ENCODE results near the gene ACADM. TPM values are rescaled to one million over a fixed set of nuclear protein-coding genes. Genes with fewer than 3 reads are reported as not detected.
"Not testable (repeated sequence)": the region's sequence is repeated elsewhere in the genome, so short reads cannot be mapped to it uniquely, and the experiment has no call there.

The ACADM gene
- total RNA-seq, 2 experiments from 2014 or later, result 3.5 to 4.7 TPM

GRCh38 chr1:75808921-75809320 lies 84.4 kb downstream of the ACADM start:
- DNase-seq (no peak), ATAC-seq (ENCODE audit: poor library complexity) (no peak)
- TF ChIP-seq CTCF (IDR thresholded peaks at IDR 0.05), result no peak
- Histone ChIP-seq H3K4me3 (ENCODE audit: low read length) (no peak overlapping the region), H3K36me3 (ENCODE audit: insufficient read depth, low read length) (no peaks in the 10 kb centered on the region), H3K27me3 (ENCODE audit: control insufficient read depth in 1 of 2, insufficient read depth in 2 of 2, low read length in 2 of 2) (peaks cover 0 to 4% of the 10 kb centered on the region in 2 experiments), H3K9me3 (ENCODE audit: control insufficient read depth in 1 of 2, insufficient read depth in 1 of 2, low read length in 2 of 2) (no peaks in the 10 kb centered on the region), H3K4me1 (ENCODE audit: insufficient read depth, low read length) (no peaks in the 10 kb centered on the region), H3K27ac (ENCODE audit: low read depth in 1 of 2, low read length in 2 of 2) (no peak overlapping the region)
- Mint-ChIP-seq H3K4me3 (no peak overlapping the region), H3K9me3 (no peaks in the 10 kb centered on the region), H3K4me1 (ENCODE audit: low read depth) (no peaks in the 10 kb centered on the region), H3K27me3 (no peaks in the 10 kb centered on the region), H3K27ac (no peak overlapping the region), H3K36me3 (ENCODE audit: low read depth) (no peaks in the 10 kb centered on the region)
- CTCF ChIA-PET, result no interaction called here
- intact Hi-C loops (cut with DNase I, micrococcal nuclease), result no loop called here
- POLR2A ChIA-PET, result no interaction called here

GRCh38 chr1:75810113-75810512 lies 85.6 kb downstream of the ACADM start:
- H3K9me3 ChIP-seq (ENCODE audit: control insufficient read depth in 1 of 2, insufficient read depth in 1 of 2, low read length in 2 of 2); H3K9me3 Mint-ChIP-seq; H3K27ac Mint-ChIP-seq; CTCF ChIA-PET; H3K27ac ChIP-seq (ENCODE audit: low read depth in 1 of 2, low read length in 2 of 2); H3K27me3 Mint-ChIP-seq; H3K36me3 ChIP-seq (ENCODE audit: insufficient read depth, low read length); H3K4me1 Mint-ChIP-seq (ENCODE audit: low read depth); H3K27me3 ChIP-seq (ENCODE audit: control insufficient read depth in 1 of 2, insufficient read depth in 2 of 2, low read length in 2 of 2); H3K4me1 ChIP-seq (ENCODE audit: insufficient read depth, low read length); DNase-seq; ATAC-seq (ENCODE audit: poor library complexity); H3K4me3 Mint-ChIP-seq; intact Hi-C loops (cut with DNase I, micrococcal nuclease); H3K36me3 Mint-ChIP-seq (ENCODE audit: low read depth); POLR2A ChIA-PET; H3K4me3 ChIP-seq (ENCODE audit: low read length): not testable (repeated sequence)

DNA sequence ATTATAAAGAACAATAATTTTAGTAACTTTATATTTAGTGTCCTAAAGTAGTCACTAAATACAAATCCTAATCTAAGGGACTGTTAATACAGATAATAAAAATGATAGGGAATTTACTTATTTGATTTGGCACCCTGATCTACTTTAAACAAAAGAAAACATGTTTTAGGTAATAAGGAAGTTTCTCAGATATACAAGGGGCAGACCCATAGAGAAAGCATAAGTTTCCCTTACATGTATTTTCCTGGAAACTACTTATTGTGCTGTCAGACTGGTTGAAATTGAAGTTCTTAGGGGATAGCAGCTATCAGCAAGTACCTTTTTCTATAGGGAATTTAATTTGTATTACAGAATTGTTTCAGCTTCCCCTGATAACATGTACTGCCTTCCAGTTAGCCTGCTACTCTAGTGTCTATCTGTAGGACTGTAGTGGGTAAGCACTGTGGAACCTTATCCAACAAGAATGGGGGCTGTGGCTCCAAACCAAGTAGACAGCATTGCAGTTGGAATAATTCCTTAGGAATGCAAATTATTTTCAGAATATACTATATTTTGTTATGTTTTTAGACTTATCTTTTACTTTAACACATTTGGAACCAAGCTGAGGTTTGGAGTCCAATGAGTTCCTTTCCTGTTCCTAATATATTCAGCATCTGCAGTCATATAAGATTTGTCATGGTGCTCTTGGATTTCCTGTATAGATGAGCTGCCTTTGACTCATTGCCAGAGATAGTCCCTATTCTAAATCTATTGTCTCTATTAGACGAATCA lies 86.9 kb downstream of the ACADM start:
- ChIA-PET POLR2A (no interaction called here), CTCF (no interaction called here)
- Histone ChIP-seq H3K27me3 (ENCODE audit: control insufficient read depth in 1 of 2, insufficient read depth in 2 of 2, low read length in 2 of 2) (peaks cover 0 to 4% of the 10 kb centered on the region in 2 experiments), H3K4me1 (ENCODE audit: insufficient read depth, low read length) (no peaks in the 10 kb centered on the region), H3K27ac (ENCODE audit: low read depth in 1 of 2, low read length in 2 of 2) (no peak overlapping the region), H3K9me3 (ENCODE audit: control insufficient read depth in 1 of 2, insufficient read depth in 1 of 2, low read length in 2 of 2) (no peaks in the 10 kb centered on the region), H3K4me3 (ENCODE audit: low read length) (no peak overlapping the region), H3K36me3 (ENCODE audit: insufficient read depth, low read length) (no peaks in the 10 kb centered on the region)
- Mint-ChIP-seq H3K4me3 (no peak overlapping the region), H3K27ac (no peak overlapping the region), H3K9me3 (no peaks in the 10 kb centered on the region), H3K4me1 (ENCODE audit: low read depth) (no peaks in the 10 kb centered on the region), H3K36me3 (ENCODE audit: low read depth) (no peaks in the 10 kb centered on the region), H3K27me3 (no peaks in the 10 kb centered on the region)
- ATAC-seq (ENCODE audit: poor library complexity), result no peak
- no peak for DNase-seq
- TF ChIP-seq CTCF (IDR thresholded peaks at IDR 0.05), result no peak
- intact Hi-C loops (cut with DNase I, micrococcal nuclease), result no loop called here

- ChIA-PET POLR2A (no interaction called here), CTCF (interaction anchor here (0.6 kb wide), 1 partner anchor 10 kb away, joined by 5 read pairs; no protein-coding TSS in a partner anchor)
- Histone ChIP-seq H3K27me3 (ENCODE audit: control insufficient read depth in 1 of 2, insufficient read depth in 2 of 2, low read length in 2 of 2) (peaks cover 0 to 4% of the 10 kb centered on the region in 2 experiments), H3K4me3 (ENCODE audit: low read length) (no peak overlapping the region), H3K36me3 (ENCODE audit: insufficient read depth, low read length) (no peaks in the 10 kb centered on the region), H3K27ac (ENCODE audit: low read depth in 1 of 2, low read length in 2 of 2) (no peak overlapping the region), H3K4me1 (ENCODE audit: insufficient read depth, low read length) (no peaks in the 10 kb centered on the region), H3K9me3 (ENCODE audit: control insufficient read depth in 1 of 2, insufficient read depth in 1 of 2, low read length in 2 of 2) (no peaks in the 10 kb centered on the region)
- H3K27ac Mint-ChIP-seq, result no peak overlapping the region
- no peak overlapping the region for H3K4me3 Mint-ChIP-seq
- intact Hi-C loops (cut with DNase I, micrococcal nuclease), result no loop called here
- no peak for ATAC-seq (ENCODE audit: poor library complexity)
- no peaks in the 10 kb centered on the region for H3K4me1 Mint-ChIP-seq (ENCODE audit: low read depth)
- no peaks in the 10 kb centered on the region for H3K27me3 Mint-ChIP-seq
- no peaks in the 10 kb centered on the region for H3K9me3 Mint-ChIP-seq
- no peak for DNase-seq
- no peak for TF ChIP-seq CTCF (IDR thresholded peaks at IDR 0.05)
- H3K36me3 Mint-ChIP-seq (ENCODE audit: low read depth), result no peaks in the 10 kb centered on the region
Measured at GRCh38 chr1:75812065-75812464, 87.6 kb downstream of the ACADM start.

Measured in CD4-positive, alpha-beta T cell (primary cell).